Cardiac fibroblast (primary cell): ENCODE measurements around the gene ANKS1B.

Experiments used
- DNase-seq, 2 donors: peaks; one replicate each; pipeline versions ENCODE4 v3.0.0 to v3.0.0-alpha.2; 2010; ENCODE audit warnings: low read depth in 2 of 2
- H3K4me3 ChIP-seq, 2 donors: replicated peaks in 1 of 2; 1 replicate in 1 of 2; 2 replicates in 1 of 2; pipeline ENCODE4 v1.5.1; 2011; ENCODE audit warnings: low read depth in 2 of 2, low read length in 2 of 2, mild to moderate bottlenecking in 2 of 2, moderate library complexity in 1 of 2
- CTCF ChIP-seq: IDR thresholded peaks from one replicate; pipeline ENCODE4 v1.5.1; 2011; ENCODE audit warnings: low read depth, mild to moderate bottlenecking, low read length, inconsistent platforms

Gene ANKS1B

GRCh38 chr12:99231031-99231430 is 753.7 kb downstream of the ANKS1B start:
- TF ChIP-seq CTCF = no peak
- H3K4me3 ChIP-seq = no peak overlapping the region
- no peak for DNase-seq

GRCh38 chr12:99224237-99224636 is 760.5 kb downstream of the ANKS1B start:
- H3K4me3 ChIP-seq = no peak overlapping the region
- TF ChIP-seq CTCF = no peak
- no peak for DNase-seq

DNA sequence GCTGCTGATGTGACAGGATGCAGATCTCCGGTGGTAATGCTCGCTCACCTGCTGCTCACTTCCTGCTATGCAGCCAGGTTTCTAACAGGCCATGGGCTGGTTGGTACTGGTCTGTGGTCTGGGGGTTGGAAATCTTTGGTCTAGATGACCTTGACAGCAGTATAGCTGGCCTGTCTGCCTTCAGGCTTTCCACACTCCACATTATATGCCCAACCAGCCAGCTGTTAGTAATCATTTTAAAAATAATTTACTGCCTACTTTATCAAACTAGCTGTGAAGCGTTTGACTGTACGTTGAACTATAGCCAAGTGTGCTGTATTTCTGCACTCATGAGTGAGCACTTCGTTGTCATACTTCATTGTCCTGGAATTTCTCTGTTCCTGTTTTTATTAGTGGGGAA is 761.2 kb downstream of the ANKS1B start:
- no peak for DNase-seq
- no peak overlapping the region for H3K4me3 ChIP-seq
- TF ChIP-seq CTCF = no peak

DNA sequence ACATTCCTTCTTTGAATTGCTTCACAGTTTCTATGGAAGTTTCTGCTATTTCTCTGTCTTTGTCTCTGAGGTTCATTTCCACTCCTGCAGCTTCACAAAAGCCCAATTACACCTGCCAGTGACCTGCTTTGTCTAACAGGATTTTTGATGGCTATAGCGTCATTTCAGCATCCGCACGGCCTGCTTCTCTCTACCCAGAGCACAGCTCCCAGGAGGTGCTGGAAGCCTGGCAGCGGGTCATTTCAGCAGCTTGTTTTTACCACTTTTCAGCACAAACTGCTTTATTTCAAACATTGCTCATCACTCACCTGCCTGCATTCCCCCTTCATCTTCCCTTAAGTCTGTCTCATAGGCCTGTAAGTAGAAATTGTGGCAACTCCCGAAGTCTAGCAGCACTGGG is 771.7 kb downstream of the ANKS1B start:
- H3K4me3 ChIP-seq = no peak overlapping the region
- no peak for DNase-seq
- TF ChIP-seq CTCF = no peak

GRCh38 chr12:99212275-99212674 is 772.5 kb downstream of the ANKS1B start:
- DNase-seq = no peak
- no peak for TF ChIP-seq CTCF

DNA sequence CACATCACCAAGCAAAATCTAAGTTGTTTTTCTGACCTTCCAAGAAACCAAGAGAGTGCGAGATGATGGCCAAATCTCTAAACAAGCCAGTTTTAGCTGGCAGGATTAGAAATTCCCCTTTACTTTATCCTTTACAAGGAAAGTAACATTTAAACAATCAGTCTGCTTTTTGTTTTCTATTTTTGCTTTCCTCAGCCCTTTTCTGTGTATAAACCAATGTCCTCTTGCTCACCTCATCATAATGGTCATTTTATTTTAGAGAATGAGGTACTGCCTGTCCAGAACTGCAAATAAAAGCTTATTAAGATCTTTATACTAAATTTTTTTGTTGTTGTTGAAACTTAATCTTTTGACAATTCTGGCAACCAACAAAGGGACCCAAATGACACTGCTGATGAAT is 779.6 kb downstream of the ANKS1B start:
- no peak for DNase-seq
- TF ChIP-seq CTCF = no peak
- no peak overlapping the region for H3K4me3 ChIP-seq

More at GRCh38 chr12:99212275-99212674, 772.5 kb downstream of the ANKS1B start:
- H3K4me3 ChIP-seq = no peak overlapping the region

DNA sequence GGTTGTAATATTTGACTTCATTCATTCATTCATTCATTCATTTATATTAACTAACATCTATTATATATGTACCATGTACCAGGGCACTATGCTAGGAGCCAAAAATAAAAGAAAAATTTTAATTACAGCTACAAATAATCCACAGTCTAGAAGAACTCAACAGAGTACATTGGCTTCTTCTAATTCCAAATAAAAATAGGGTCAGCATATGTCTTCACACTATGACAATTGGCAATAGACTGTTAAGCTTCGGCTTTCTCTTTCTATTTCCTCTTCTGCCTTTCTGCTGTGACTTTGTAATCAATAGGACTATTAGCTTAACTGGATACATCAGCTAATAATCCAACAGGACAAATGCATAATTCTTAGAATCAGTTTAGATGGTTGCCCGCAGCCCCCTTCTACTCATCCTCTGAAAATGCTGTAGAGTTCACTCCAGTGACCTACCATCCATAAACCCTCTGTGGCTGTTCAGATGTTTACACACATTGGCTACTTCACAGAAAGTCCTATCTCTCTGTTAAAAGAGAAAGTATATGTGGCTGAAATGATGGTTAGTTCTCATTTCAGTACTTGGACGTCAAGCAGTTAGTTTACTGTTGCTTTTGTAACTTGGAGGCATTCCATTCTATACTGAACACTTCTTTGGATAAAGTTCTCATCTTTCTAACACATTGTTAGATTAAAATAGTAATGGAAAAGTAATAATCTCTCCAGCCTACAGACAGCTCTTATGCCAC is 782.7 kb downstream of the ANKS1B start:
- no peak for TF ChIP-seq CTCF
- H3K4me3 ChIP-seq = no peak overlapping the region
- no peak for DNase-seq
